22Rv1 (cell line): ENCODE results near the gene FKBP1C.
"Not testable (repeated sequence)": the region's sequence is repeated elsewhere in the genome, so short reads cannot be mapped to it uniquely, and the experiment has no call there.

Experiments
- H3K27ac ChIP-seq: fragments of 450-650 bp; 2 replicates; pipeline ENCODE4 v1.5.1; 2017
- CTCF ChIP-seq: fragments of 450-650 bp; IDR thresholded peaks from 2 replicates; pipeline ENCODE4 v1.5.1; 2017; ENCODE audit warnings: mild to moderate bottlenecking
- ZFX ChIP-seq: fragments of 450-650 bp; IDR thresholded peaks from 2 replicates; pipeline ENCODE4 v1.6.1; 2017; ENCODE audit warnings: antibody characterized with exemption, borderline replicate concordance

The FKBP1C gene

GRCh38 chr6:63197741-63198140 lies 13.5 kb upstream of the FKBP1C start:
- TF ChIP-seq CTCF (no peak), ZFX (no peak)
- no peak overlapping the region for H3K27ac ChIP-seq

- no peak overlapping the region for H3K27ac ChIP-seq
- TF ChIP-seq ZFX: no peak
- no peak for TF ChIP-seq CTCF
Observed at GRCh38 chr6:63213325-63213724, 2.1 kb downstream of the FKBP1C start.

GRCh38 chr6:63214816-63215215 lies 3.5 kb downstream of the FKBP1C start:
- TF ChIP-seq ZFX: no peak
- no peak for TF ChIP-seq CTCF
- no peak overlapping the region for H3K27ac ChIP-seq

GRCh38 chr6:63224179-63224578 lies 12.9 kb downstream of the FKBP1C start:
- no peak for TF ChIP-seq CTCF
- TF ChIP-seq ZFX: no peak
- H3K27ac ChIP-seq: no peak overlapping the region

GRCh38 chr6:63225987-63226386 lies 14.7 kb downstream of the FKBP1C start:
- H3K27ac ChIP-seq: not testable (repeated sequence)

- H3K27ac ChIP-seq: not testable (repeated sequence)
Observed at GRCh38 chr6:63227928-63228894, 16.9 kb downstream of the FKBP1C start.

GRCh38 chr6:63230027-63230426 lies 18.8 kb downstream of the FKBP1C start:
- H3K27ac ChIP-seq: not testable (repeated sequence)

- not testable (repeated sequence) for H3K27ac ChIP-seq
Observed at GRCh38 chr6:63230511-63230910, 19.2 kb downstream of the FKBP1C start.

- no peak overlapping the region for H3K27ac ChIP-seq
- TF ChIP-seq CTCF (no peak), ZFX (no peak)
Observed at GRCh38 chr6:63236398-63236817, 25.1 kb downstream of the FKBP1C start.
